Endothelial cell of umbilical vein (primary cell): ENCODE results near the gene LIME1. TPM values are rescaled to one million over a fixed set of nuclear protein-coding genes. Genes with fewer than 3 reads are reported as not detected.

Source experiments
- BruUV-seq: library from RNA; stranded (reverse); fragments of 400-500 nt; replicated peaks from 2 replicates; lab custom pipeline; 2021; lab: Mats Ljungman, UMichigan
- CTCF ChIA-PET: fragments of 300-600, 350-600 bp; sonication (Branson Sonifier 250); formaldehyde crosslinking; loops from one replicate; lab custom pipeline; 2021; ENCODE audit warnings: antibody characterized with exemption, inconsistent platforms; lab: Charles Lee
- POLR2A ChIA-PET: fragments of 300-600, 350-600 bp; sonication (Branson Sonifier 250); formaldehyde crosslinking; loops from one replicate; lab custom pipeline; 2021; ENCODE audit warnings: antibody characterized with exemption, inconsistent platforms; lab: Charles Lee
- DNase-seq: peaks from one replicate; pipeline ENCODE4 v3.0.0-alpha.2; 2011; ENCODE audit warnings: low read depth, low spot score
- FAIRE-seq: peaks from 2 replicates; lab custom pipeline; 2011; peaks lifted over from hg19 to GRCh38; lab: Jason Lieb, UNC
- H2AFZ ChIP-seq: 2 replicates; pipeline ENCODE4 v1.6.0; 2012; ENCODE audit warnings: low read depth, low read length, control low read depth, inconsistent platforms
- H3K27ac ChIP-seq: 2 replicates; pipeline ENCODE4 v1.5.1; 2011; ENCODE audit warnings: low read depth, mild to moderate bottlenecking, control low read depth, low read length, moderate library complexity; ENCODE audit not compliant: insufficient read depth
- H3K27me3 ChIP-seq, 2 experiments: 2 replicates each; pipeline versions ENCODE4 v1.6.0 to v1.6.1; 2011; ENCODE audit warnings: low read length in 2 of 2, mixed read lengths in 1 of 2; ENCODE audit not compliant: control insufficient read depth in 2 of 2, insufficient read depth in 2 of 2
- H3K36me3 ChIP-seq, 2 experiments: 2 replicates in 1 of 2; 3 replicates in 1 of 2; pipeline ENCODE4 v1.5.1; 2011; ENCODE audit warnings: low read length in 2 of 2, mild to moderate bottlenecking in 1 of 2, moderate library complexity in 1 of 2; ENCODE audit not compliant: control insufficient read depth in 2 of 2, insufficient read depth in 2 of 2; ENCODE audit errors: extremely low read depth in 1 of 2
- H3K4me1 ChIP-seq: 3 replicates; pipeline ENCODE4 v1.5.1; 2011; ENCODE audit warnings: mild to moderate bottlenecking, low read length; ENCODE audit not compliant: control insufficient read depth, insufficient read depth; ENCODE audit errors: extremely low read depth
- H3K4me2 ChIP-seq: 2 replicates; pipeline ENCODE4 v1.6.1; 2011; ENCODE audit warnings: low read length, control low read depth, mixed read lengths; ENCODE audit not compliant: insufficient read depth
- H3K4me3 ChIP-seq, 3 experiments: fragments of 200-600 bp in 1 of 3; sonication (generic), shearing (Covaris generic) in 1 of 3; replicated peaks in 1 of 3; 2 replicates each; pipeline ENCODE4 v1.5.1; 2011 to 2016; ENCODE audit warnings: control low read depth in 3 of 3, low read length in 3 of 3, mild to moderate bottlenecking in 2 of 3, inconsistent platforms in 1 of 3, low read depth in 1 of 3, moderate library complexity in 1 of 3; ENCODE audit not compliant: insufficient read depth in 1 of 3
- H3K79me2 ChIP-seq: 2 replicates; pipeline ENCODE4 v1.6.0; 2012; ENCODE audit warnings: low read length, inconsistent platforms; ENCODE audit not compliant: control insufficient read depth, insufficient read depth
- H3K9ac ChIP-seq: replicated peaks from 2 replicates; pipeline ENCODE3; 2011; ENCODE audit warnings: low read length, control low read depth; ENCODE audit not compliant: insufficient read depth; ENCODE audit errors: extremely low read depth
- H3K9me1 ChIP-seq: replicated peaks from 3 replicates; pipeline ENCODE4 v1.6.0; 2011; ENCODE audit warnings: mild to moderate bottlenecking, low read length; ENCODE audit not compliant: control insufficient read depth, insufficient read depth; ENCODE audit errors: extremely low read depth
- H3K9me3 ChIP-seq: replicated peaks from 2 replicates; pipeline ENCODE4 v1.5.1; 2012; ENCODE audit warnings: low read length, inconsistent platforms; ENCODE audit not compliant: control insufficient read depth, insufficient read depth
- H4K20me1 ChIP-seq: replicated peaks from 2 replicates; pipeline ENCODE3; 2011; ENCODE audit warnings: mild to moderate bottlenecking, low read length; ENCODE audit not compliant: control insufficient read depth, insufficient read depth; ENCODE audit errors: extremely low read depth
- EZH2 ChIP-seq: IDR thresholded peaks from 2 replicates; pipeline ENCODE4 v1.6.1; 2012; ENCODE audit warnings: borderline replicate concordance, low read depth, mild to moderate bottlenecking, moderate library complexity, low read length, inconsistent platforms; ENCODE audit not compliant: severe bottlenecking
- FOS ChIP-seq: IDR thresholded peaks from 2 replicates; pipeline ENCODE4 v1.6.1; 2011; ENCODE audit warnings: mild to moderate bottlenecking, low read length, moderate library complexity, borderline replicate concordance; ENCODE audit not compliant: insufficient read depth
- GATA2 ChIP-seq: IDR thresholded peaks from 2 replicates; pipeline ENCODE4 v1.7.0; 2011; ENCODE audit warnings: low read depth, mild to moderate bottlenecking, moderate library complexity, mixed read lengths, low read length; ENCODE audit not compliant: insufficient read length, insufficient read depth
- dilution Hi-C: fragments of 300-500 bp; cut with MboI; formaldehyde crosslinking; loops from one replicate; pipeline ENCODE4 v1.15.0; 2019; ENCODE audit warnings: low sequenced_read_pairs; ENCODE audit not compliant: extremely low pct_ligation_motif_present
- intact Hi-C: fragments of 100-400 bp; cut with micrococcal nuclease; formaldehyde crosslinking; loops from one replicate; pipeline ENCODE4 v1.10.0; 2022
- polyA plus RNA-seq, 4 experiments: library from polyadenylated mRNA; depleted of rRNA in 3 of 4; stranded (reverse) in 3 of 4; unstranded in 1 of 4; fragments of >200 nt; gene quantifications; 2 replicates each; pipeline versions ENCODE4 v1.2.1 to v1.2.3, GENCODE V29; 2011 to 2012; ENCODE audit warnings: missing spikeins in 1 of 4
- total RNA-seq: library from RNA; stranded (reverse); gene quantifications from 2 replicates; pipeline ENCODE4 v1.2.3, GENCODE V29; 2021
- TF ChIP-seq, protein P1 (sequence below), 2 donors: IDR thresholded peaks; 1 replicate in 1 of 2; 2 replicates in 1 of 2; pipeline ENCODE4 v1.5.1; 2011; ENCODE audit warnings: low read length in 2 of 2, mild to moderate bottlenecking in 2 of 2, moderate library complexity in 2 of 2, control low read depth in 1 of 2, inconsistent platforms in 1 of 2, low read depth in 1 of 2; ENCODE audit not compliant: insufficient read depth in 1 of 2; ENCODE audit errors: extremely low read depth in 1 of 2

The LIME1 gene
- total and polyA plus RNA-seq, 2 donors (not counting 3 experiments of a cell fraction or from before 2014, with no cell fraction given): 10.7 to 12.2 TPM

DNA sequence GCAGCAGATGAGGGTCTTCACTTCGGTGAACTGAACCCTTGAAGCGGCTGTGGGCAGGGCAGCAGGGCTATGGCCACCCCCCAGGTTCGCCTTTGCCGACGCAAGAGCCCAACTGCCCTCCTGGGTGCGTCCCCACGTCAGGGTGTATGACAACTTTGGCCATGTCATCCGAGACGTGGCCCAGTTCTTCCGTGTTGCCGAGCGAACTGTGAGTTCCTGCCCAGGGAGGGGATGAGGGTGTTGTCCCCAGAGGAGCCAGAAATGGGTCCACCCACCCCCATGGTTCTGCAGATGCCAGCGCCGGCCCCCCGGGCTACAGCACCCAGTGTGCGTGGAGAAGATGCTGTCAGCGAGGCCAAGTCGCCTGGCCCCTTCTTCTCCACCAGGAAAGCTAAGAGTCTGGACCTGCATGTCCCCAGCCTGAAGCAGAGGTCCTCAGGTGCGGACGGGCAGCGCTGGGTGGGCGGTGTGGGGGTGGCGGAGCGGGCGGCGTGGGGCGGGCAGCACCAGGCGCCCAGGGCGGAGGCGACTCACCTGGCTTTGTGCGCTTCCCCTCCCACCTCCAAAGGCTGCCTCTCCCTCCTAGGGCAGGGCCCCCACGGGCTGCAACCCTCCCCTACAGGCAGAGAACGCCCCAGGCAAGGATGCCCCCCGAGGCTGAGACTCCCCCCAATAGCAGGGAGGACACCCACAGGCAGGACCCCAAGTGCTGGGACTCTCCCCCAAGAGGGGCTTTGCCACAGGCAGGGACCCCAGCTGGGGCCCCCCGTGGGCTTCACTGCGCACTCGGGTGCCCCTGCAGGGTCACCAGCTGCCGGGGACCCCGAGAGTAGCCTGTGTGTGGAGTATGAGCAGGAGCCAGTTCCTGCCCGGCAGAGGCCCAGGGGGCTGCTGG lies 46.2 kb upstream of the LIME1 start:
- peaks cover 31% of the 10 kb centered on the region for H3K4me1 ChIP-seq
- H3K79me2 ChIP-seq: peaks cover 4% of the 10 kb centered on the region
- H4K20me1 ChIP-seq: no peaks in the 10 kb centered on the region
- no peaks in the 10 kb centered on the region for H3K27me3 ChIP-seq
- no peak for DNase-seq
- no peak overlapping the region for H3K27ac ChIP-seq
- H3K36me3 ChIP-seq: no peaks in the 10 kb centered on the region
- no peak overlapping the region for H2AFZ ChIP-seq
- ChIA-PET POLR2A (interaction anchor here (0.6 kb wide), 1 partner anchor 12 kb away, joined by 3 read pairs; no protein-coding TSS in a partner anchor), CTCF (no interaction called here)
- FAIRE-seq: no peak
- dilution Hi-C loops: no loop called here
- H3K4me3 ChIP-seq: no peak overlapping the region
- BruUV-seq: no TSS peak
- H3K9ac ChIP-seq: no peak overlapping the region
- no peak overlapping the region for H3K4me2 ChIP-seq
- TF ChIP-seq GATA2 (no peak), EZH2 (no peak), FOS (no peak)
- TF ChIP-seq, protein P1, sequence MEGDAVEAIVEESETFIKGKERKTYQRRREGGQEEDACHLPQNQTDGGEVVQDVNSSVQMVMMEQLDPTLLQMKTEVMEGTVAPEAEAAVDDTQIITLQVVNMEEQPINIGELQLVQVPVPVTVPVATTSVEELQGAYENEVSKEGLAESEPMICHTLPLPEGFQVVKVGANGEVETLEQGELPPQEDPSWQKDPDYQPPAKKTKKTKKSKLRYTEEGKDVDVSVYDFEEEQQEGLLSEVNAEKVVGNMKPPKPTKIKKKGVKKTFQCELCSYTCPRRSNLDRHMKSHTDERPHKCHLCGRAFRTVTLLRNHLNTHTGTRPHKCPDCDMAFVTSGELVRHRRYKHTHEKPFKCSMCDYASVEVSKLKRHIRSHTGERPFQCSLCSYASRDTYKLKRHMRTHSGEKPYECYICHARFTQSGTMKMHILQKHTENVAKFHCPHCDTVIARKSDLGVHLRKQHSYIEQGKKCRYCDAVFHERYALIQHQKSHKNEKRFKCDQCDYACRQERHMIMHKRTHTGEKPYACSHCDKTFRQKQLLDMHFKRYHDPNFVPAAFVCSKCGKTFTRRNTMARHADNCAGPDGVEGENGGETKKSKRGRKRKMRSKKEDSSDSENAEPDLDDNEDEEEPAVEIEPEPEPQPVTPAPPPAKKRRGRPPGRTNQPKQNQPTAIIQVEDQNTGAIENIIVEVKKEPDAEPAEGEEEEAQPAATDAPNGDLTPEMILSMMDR (IDR thresholded peaks at IDR 0.05; ENCODE audit: extremely low read depth in 1 of 2, insufficient read depth in 1 of 2, low read depth in 1 of 2, low read length in 2 of 2): no peak
- intact Hi-C loops: no loop called here
- H3K9me1 ChIP-seq: no peaks in the 10 kb centered on the region
- H3K9me3 ChIP-seq: no peaks in the 10 kb centered on the region
